Naive thymus-derived CD8-positive, alpha-beta T cell (primary cell): ENCODE measurements around the gene DNAJB14. TPM values are rescaled to one million over a fixed set of nuclear protein-coding genes. Genes with fewer than 3 reads are reported as not detected.

Source experiments
- ATAC-seq, 2 donors: fragments of 150-1000 bp; cut with Tn5 transposase in 1 of 2; sonication (Bioruptor Pico), chemical (Tn5 transposase) in 1 of 2; 1 replicate in 1 of 2; 2 replicates in 1 of 2; pipeline ENCODE4 v1.10.0; 2021; ENCODE audit warnings: mild to moderate bottlenecking in 2 of 2, moderate library complexity in 2 of 2
- POLR2A ChIA-PET: fragments of 350-600 bp; sonication (Branson Sonifier 250); formaldehyde crosslinking; loops from one replicate; lab custom pipeline; 2021; ENCODE audit warnings: antibody characterized with exemption; lab: Charles Lee
- DNase-seq, 10 donors: peaks; one replicate each; pipeline versions ENCODE4 v3.0.0 to v3.0.0-alpha.2; 2020 to 2022
- H3K27ac Mint-ChIP-seq, 10 donors: one replicate each; pipeline ENCODE4 v1.8.0; 2020 to 2022; ENCODE audit warnings: mild to moderate bottlenecking in 10 of 10, mixed read lengths in 10 of 10, moderate library complexity in 4 of 10, inconsistent platforms in 1 of 10
- H3K27me3 Mint-ChIP-seq, 5 donors: one replicate each; pipeline ENCODE4 v1.8.0; 2021 to 2022; ENCODE audit warnings: mixed read lengths in 5 of 5
- H3K36me3 Mint-ChIP-seq, 3 donors: one replicate each; pipeline ENCODE4 v1.8.0; 2020 to 2022; ENCODE audit warnings: mixed read lengths in 3 of 3, mild to moderate bottlenecking in 2 of 3, inconsistent platforms in 1 of 3
- H3K4me1 Mint-ChIP-seq, 4 donors: one replicate each; pipeline ENCODE4 v1.8.0; 2021 to 2022; ENCODE audit warnings: mixed read lengths in 4 of 4
- H3K4me3 Mint-ChIP-seq, 10 donors: one replicate each; pipeline ENCODE4 v1.8.0; 2020 to 2022; ENCODE audit warnings: mild to moderate bottlenecking in 10 of 10, mixed read lengths in 10 of 10, moderate library complexity in 6 of 10, inconsistent platforms in 1 of 10
- H3K9me3 Mint-ChIP-seq, 9 donors: one replicate each; pipeline ENCODE4 v1.8.0; 2020 to 2022; ENCODE audit warnings: mixed read lengths in 9 of 9, mild to moderate bottlenecking in 3 of 9, inconsistent platforms in 1 of 9, moderate library complexity in 1 of 9
- polyA plus RNA-seq, 3 donors: library from polyadenylated mRNA; unstranded; fragments of 300-500 nt; fragmentation: Illumina TruSeq; gene quantifications; one replicate each; pipeline ENCODE4 v1.2.3, GENCODE V29; 2021
- total RNA-seq, 8 experiments: library from RNA in 2 of 8; stranded (reverse) in 2 of 8; gene quantifications; one replicate each; pipeline ENCODE4 v1.2.3 and lab custom pipeline; 2021 to 2026

DNAJB14 gene
- total and polyA plus RNA-seq, 5 experiments from 2014 or later: 40.3 to 82.5 (median 48.9) TPM

GRCh38 chr4:99861120-99861905 lies 85.1 kb downstream of the DNAJB14 start:
- Mint-ChIP-seq H3K9me3 (peaks cover 0 to 1% (median 0%) of the 10 kb centered on the region in 9 donors), H3K36me3 (peaks cover 4 to 65% (median 26%) of the 10 kb centered on the region in 3 donors), H3K4me3 (no peak overlapping the region), H3K27me3 (no peaks in the 10 kb centered on the region), H3K27ac (no peak overlapping the region), H3K4me1 (peaks cover 2 to 27% (median 6%) of the 10 kb centered on the region in 4 donors)
- POLR2A ChIA-PET: no interaction called here
- ATAC-seq (no peak), DNase-seq (no peak)

GRCh38 chr4:99860521-99860920 lies 85.9 kb downstream of the DNAJB14 start:
- H3K9me3 Mint-ChIP-seq: peaks cover 0 to 1% (median 0%) of the 10 kb centered on the region in 9 donors
- no peaks in the 10 kb centered on the region for H3K27me3 Mint-ChIP-seq
- POLR2A ChIA-PET: no interaction called here
- ATAC-seq (no peak), DNase-seq (no peak)
- peaks cover 8 to 34% (median 13%) of the 10 kb centered on the region in 4 donors for H3K4me1 Mint-ChIP-seq
- H3K27ac Mint-ChIP-seq: no peak overlapping the region
- no peak overlapping the region for H3K4me3 Mint-ChIP-seq
- peaks cover 4 to 61% (median 21%) of the 10 kb centered on the region in 3 donors for H3K36me3 Mint-ChIP-seq

- Mint-ChIP-seq H3K9me3 (peaks cover 0 to 1% (median 0%) of the 10 kb centered on the region in 9 donors), H3K27me3 (no peaks in the 10 kb centered on the region), H3K36me3 (peaks cover 7 to 60% (median 23%) of the 10 kb centered on the region in 3 donors), H3K4me3 (no peak overlapping the region), H3K4me1 (peaks cover 9 to 43% (median 16%) of the 10 kb centered on the region in 4 donors), H3K27ac (peak overlapping the region in 2 of 10 donors; percentile 55 to 64)
- POLR2A ChIA-PET: no interaction called here
- DNase-seq (no peak), ATAC-seq (no peak)
These were observed 86.8 kb downstream of the DNAJB14 start for GRCh38 chr4:99859618-99860017.

- Mint-ChIP-seq H3K4me1 (peaks cover 10 to 48% (median 16%) of the 10 kb centered on the region in 4 donors), H3K27ac (peak overlapping the region in 2 of 10 donors; percentile 12 to 70), H3K27me3 (no peaks in the 10 kb centered on the region), H3K36me3 (peaks cover 13 to 57% (median 19%) of the 10 kb centered on the region in 3 donors), H3K9me3 (peaks cover 0 to 1% (median 0%) of the 10 kb centered on the region in 9 donors), H3K4me3 (no peak overlapping the region)
- ATAC-seq (no peak), DNase-seq (no peak)
- POLR2A ChIA-PET: interaction anchor here (0.6 to 0.7 kb wide), 2 partner anchors 10 to 44 kb away, joined by 3 to 5 read pairs; no protein-coding TSS in a partner anchor
These were observed 89.1 kb downstream of the DNAJB14 start for GRCh38 chr4:99857307-99857706.

- ATAC-seq (no peak), DNase-seq (no peak)
- no peaks in the 10 kb centered on the region for H3K27me3 Mint-ChIP-seq
- H3K27ac Mint-ChIP-seq: peak overlapping the region in 9 of 10 donors; percentile 1 to 89 (median 63)
- peaks cover 0 to 1% (median 0%) of the 10 kb centered on the region in 9 donors for H3K9me3 Mint-ChIP-seq
- peaks cover 13 to 48% (median 19%) of the 10 kb centered on the region in 3 donors for H3K36me3 Mint-ChIP-seq
- POLR2A ChIA-PET: interaction anchor here (1.5 kb wide), 1 partner anchor 9 kb away, joined by 4 read pairs; no protein-coding TSS in a partner anchor
- H3K4me1 Mint-ChIP-seq: peaks cover 10 to 43% (median 16%) of the 10 kb centered on the region in 4 donors
- peak overlapping the region in 5 of 10 donors; percentile 2 to 72 (median 44) for H3K4me3 Mint-ChIP-seq
These were observed 90.3 kb downstream of the DNAJB14 start for GRCh38 chr4:99856166-99856565.

- Mint-ChIP-seq H3K9me3 (peaks cover 0 to 1% (median 0%) of the 10 kb centered on the region in 9 donors), H3K36me3 (peaks cover 13 to 43% (median 19%) of the 10 kb centered on the region in 3 donors), H3K4me1 (peaks cover 10 to 48% (median 16%) of the 10 kb centered on the region in 4 donors), H3K27ac (peak overlapping the region in 6 of 10 donors; percentile 1 to 70 (median 64)), H3K4me3 (peak overlapping the region in 4 of 10 donors; percentile 11 to 49 (median 37)), H3K27me3 (no peaks in the 10 kb centered on the region)
- POLR2A ChIA-PET: interaction anchor here (1.5 kb wide), 1 partner anchor 9 kb away, joined by 4 read pairs; no protein-coding TSS in a partner anchor
- ATAC-seq (no peak), DNase-seq (peak in 1 of 10 donors; percentile 5)
These were observed 90.7 kb downstream of the DNAJB14 start for GRCh38 chr4:99855678-99856077.

- Mint-ChIP-seq H3K36me3 (peaks cover 13 to 36% (median 14%) of the 10 kb centered on the region in 3 donors), H3K27me3 (no peaks in the 10 kb centered on the region), H3K27ac (peak overlapping the region in 1 of 10 donors; percentile 56), H3K4me1 (peaks cover 7 to 40% (median 16%) of the 10 kb centered on the region in 4 donors), H3K9me3 (no peaks in the 10 kb centered on the region), H3K4me3 (no peak overlapping the region)
- no peak for ATAC-seq
- DNase-seq: no peak
- POLR2A ChIA-PET: no interaction called here
These were observed 92.4 kb downstream of the DNAJB14 start for GRCh38 chr4:99853999-99854398.

- POLR2A ChIA-PET: no interaction called here
These were observed 93.2 kb downstream of the DNAJB14 start for GRCh38 chr4:99853190-99853589.

GRCh38 chr4:99852199-99852749 lies 94.1 kb downstream of the DNAJB14 start:
- H3K4me3 Mint-ChIP-seq: no peak overlapping the region
- H3K27me3 Mint-ChIP-seq: no peaks in the 10 kb centered on the region
- H3K27ac Mint-ChIP-seq: peak overlapping the region in 3 of 10 donors; percentile 20 to 73 (median 53)
- POLR2A ChIA-PET: no interaction called here
- H3K9me3 Mint-ChIP-seq: no peaks in the 10 kb centered on the region
- DNase-seq (no peak), ATAC-seq (no peak)
- H3K36me3 Mint-ChIP-seq: peaks cover 13 to 30% (median 13%) of the 10 kb centered on the region in 3 donors
- H3K4me1 Mint-ChIP-seq: peaks cover 9 to 49% (median 24%) of the 10 kb centered on the region in 4 donors

More at GRCh38 chr4:99853190-99853589, 93.2 kb downstream of the DNAJB14 start:
- no peak for ATAC-seq
- DNase-seq: no peak
- Mint-ChIP-seq H3K9me3 (no peaks in the 10 kb centered on the region), H3K4me3 (no peak overlapping the region), H3K27ac (peak overlapping the region in 2 of 10 donors; percentile 21 to 53), H3K36me3 (peaks cover 13 to 33% (median 14%) of the 10 kb centered on the region in 3 donors), H3K27me3 (no peaks in the 10 kb centered on the region), H3K4me1 (peaks cover 7 to 46% (median 18%) of the 10 kb centered on the region in 4 donors)

- DNase-seq: no peak
- no peaks in the 10 kb centered on the region for H3K9me3 Mint-ChIP-seq
- no peak for ATAC-seq
- H3K4me1 Mint-ChIP-seq: peaks cover 15 to 51% (median 34%) of the 10 kb centered on the region in 4 donors
- H3K27ac Mint-ChIP-seq: peak overlapping the region in 3 of 10 donors; percentile 32 to 78 (median 53)
- peaks cover 0 to 6% (median 3%) of the 10 kb centered on the region in 3 donors for H3K36me3 Mint-ChIP-seq
- POLR2A ChIA-PET: no interaction called here
- no peaks in the 10 kb centered on the region for H3K27me3 Mint-ChIP-seq
- H3K4me3 Mint-ChIP-seq: no peak overlapping the region
These were observed 97.8 kb downstream of the DNAJB14 start for GRCh38 chr4:99848591-99849001.

- no peaks in the 10 kb centered on the region for H3K27me3 Mint-ChIP-seq
- H3K36me3 Mint-ChIP-seq: peaks cover 0 to 11% (median 9%) of the 10 kb centered on the region in 3 donors
- peak overlapping the region in 4 of 10 donors; percentile 8 to 70 (median 26) for H3K4me3 Mint-ChIP-seq
- peak overlapping the region; percentile 75 to 93 (median 88) for H3K27ac Mint-ChIP-seq
- H3K9me3 Mint-ChIP-seq: no peaks in the 10 kb centered on the region
- H3K4me1 Mint-ChIP-seq: peaks cover 17 to 51% (median 35%) of the 10 kb centered on the region in 4 donors
- DNase-seq (no peak), ATAC-seq (peak in 1 of 2 donors; percentile 48)
- POLR2A ChIA-PET: interaction anchor here (0.6 to 1.0 kb wide), 2 partner anchors 8 to 10 kb away, joined by 3 to 4 read pairs; no protein-coding TSS in a partner anchor
These were observed 98.9 kb downstream of the DNAJB14 start for GRCh38 chr4:99847362-99847976.

GRCh38 chr4:99846891-99847290 lies 99.5 kb downstream of the DNAJB14 start:
- H3K36me3 Mint-ChIP-seq: peaks cover 0 to 13% (median 13%) of the 10 kb centered on the region in 3 donors
- peak overlapping the region in 4 of 10 donors; percentile 8 to 70 (median 21) for H3K4me3 Mint-ChIP-seq
- peaks cover 17 to 49% (median 35%) of the 10 kb centered on the region in 4 donors for H3K4me1 Mint-ChIP-seq
- no peaks in the 10 kb centered on the region for H3K27me3 Mint-ChIP-seq
- DNase-seq: no peak
- no peak for ATAC-seq
- POLR2A ChIA-PET: interaction anchor here (1.0 to 1.9 kb wide), 3 partner anchors 9 to 47 kb away, joined by 4 to 8 read pairs (median 6); partner anchors contain the start of genes DAPP1 and LAMTOR3
- H3K9me3 Mint-ChIP-seq: no peaks in the 10 kb centered on the region
- peak overlapping the region; percentile 63 to 93 (median 89) for H3K27ac Mint-ChIP-seq
